ENCODE data around the gene SOX13.

GRCh38 chr1:204102029-204102611 is 29.2 kb downstream of the SOX13 start:
- no peak for TF ChIP-seq CTCF (IDR thresholded peaks at IDR 0.05)
- no peak for TF ChIP-seq ZFX (IDR thresholded peaks at IDR 0.05; ENCODE audit: borderline replicate concordance)
